ENCODE measurements around the gene TSPAN11.

DNA sequence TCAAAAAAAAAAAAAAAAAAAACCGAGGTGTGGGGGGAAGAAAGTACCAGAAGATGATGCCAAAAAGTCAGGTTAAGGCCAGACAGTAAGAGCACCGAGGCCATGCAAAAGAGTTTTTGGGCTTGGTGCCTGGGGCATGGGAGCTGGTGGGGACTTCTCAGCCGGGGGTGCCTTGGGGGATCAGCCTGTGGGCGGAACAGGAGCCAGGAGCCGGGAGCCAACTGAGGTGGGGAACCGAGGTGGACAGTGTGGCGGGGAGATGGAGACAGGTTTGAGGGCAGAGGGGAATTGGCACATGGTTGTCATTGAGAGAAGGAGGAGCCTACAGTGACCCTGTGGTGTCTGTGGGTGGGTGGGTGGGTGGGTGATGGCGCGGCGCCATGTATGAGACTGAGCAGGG, 33.2 kb downstream of the TSPAN11 start:
- TF ChIP-seq CTCF (conservative IDR thresholded peaks at IDR 0.05; ENCODE audit: low read depth, low read length) (no peak), USF2 (IDR thresholded peaks at IDR 0.05; ENCODE audit: low read depth, low read length) (no peak), RAD21 (IDR thresholded peaks at IDR 0.05; ENCODE audit: low read length) (no peak), NFE2L2 (IDR thresholded peaks at IDR 0.05; ENCODE audit: low read depth, low read length) (no peak), POLR2A (IDR thresholded peaks at IDR 0.05; ENCODE audit: low read depth, low read length) (no peak), MAFK (IDR thresholded peaks at IDR 0.05; ENCODE audit: low read depth, low read length) (no peak), CHD1 (IDR thresholded peaks at IDR 0.05; ENCODE audit: low read depth, low read length) (no peak), CEBPB (IDR thresholded peaks at IDR 0.05; ENCODE audit: low read depth, low read length) (no peak), RFX5 (IDR thresholded peaks at IDR 0.05; ENCODE audit: low read depth, low read length) (no peak), FOS (IDR thresholded peaks at IDR 0.05; ENCODE audit: low read depth, low read length) (no peak)
- TF ChIP-seq, protein P1, sequence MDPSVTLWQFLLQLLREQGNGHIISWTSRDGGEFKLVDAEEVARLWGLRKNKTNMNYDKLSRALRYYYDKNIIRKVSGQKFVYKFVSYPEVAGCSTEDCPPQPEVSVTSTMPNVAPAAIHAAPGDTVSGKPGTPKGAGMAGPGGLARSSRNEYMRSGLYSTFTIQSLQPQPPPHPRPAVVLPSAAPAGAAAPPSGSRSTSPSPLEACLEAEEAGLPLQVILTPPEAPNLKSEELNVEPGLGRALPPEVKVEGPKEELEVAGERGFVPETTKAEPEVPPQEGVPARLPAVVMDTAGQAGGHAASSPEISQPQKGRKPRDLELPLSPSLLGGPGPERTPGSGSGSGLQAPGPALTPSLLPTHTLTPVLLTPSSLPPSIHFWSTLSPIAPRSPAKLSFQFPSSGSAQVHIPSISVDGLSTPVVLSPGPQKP (IDR thresholded peaks at IDR 0.05; ENCODE audit: borderline replicate concordance, low read depth, low read length) = no peak

All from IMR-90 (cell line).